K562 (cell line): ENCODE results near the gene FXYD4. TPM values are rescaled to one million over a fixed set of nuclear protein-coding genes. Genes with fewer than 3 reads are reported as not detected.
A peak's percentile ranks its signal among the peaks of the same experiment; 100 is the strongest.

Source experiments
- ATF3 ChIP-seq, 2 experiments: fragments of 450-650 bp in 1 of 2; sonication (generic) in 1 of 2; formaldehyde crosslinking in 1 of 2; IDR thresholded peaks in 1 of 2; conservative IDR thresholded peaks in 1 of 2; 2 replicates each; pipeline versions ENCODE4 v1.6.1 to v1.8.1; 2016 to 2023; ENCODE audit warnings: mild to moderate bottlenecking in 2 of 2, moderate library complexity in 2 of 2, inconsistent platforms in 1 of 2, missing genetic modification reagents in 1 of 2
- EHMT2 ChIP-seq: fragments of 450-650 bp; IDR thresholded peaks from 2 replicates; pipeline ENCODE4 v1.6.1; 2018; ENCODE audit warnings: antibody characterized with exemption
- ERF ChIP-seq: fragments of 450-650 bp; formaldehyde crosslinking; IDR thresholded peaks from 2 replicates; pipeline ENCODE4 v1.4.0; 2020; ENCODE audit warnings: mild to moderate bottlenecking, mixed read lengths
- EWSR1 ChIP-seq: fragments of 450-650 bp; IDR thresholded peaks from 2 replicates; pipeline ENCODE4 v1.6.1; 2018; ENCODE audit warnings: borderline replicate concordance, mild to moderate bottlenecking, low read depth, moderate library complexity; ENCODE audit not compliant: partially characterized antibody
- FOXM1 ChIP-seq, 2 experiments: fragments of 450-650 bp in 1 of 2; sonication (generic) in 1 of 2; formaldehyde crosslinking in 1 of 2; IDR thresholded peaks; 2 replicates each; pipeline versions ENCODE4 v1.6.1 to v1.9.0; 2017 to 2022; ENCODE audit warnings: low read depth in 2 of 2, mild to moderate bottlenecking in 2 of 2, missing genetic modification reagents in 1 of 2, moderate library complexity in 1 of 2
- GTF2A2 ChIP-seq: IDR thresholded peaks from 2 replicates; pipeline ENCODE4 v1.6.1; 2016; ENCODE audit warnings: mild to moderate bottlenecking, missing genetic modification characterization, missing compliant biosample characterization
- GTF3C2 ChIP-seq: IDR thresholded peaks from 3 replicates; pipeline ENCODE4 v1.6.1; 2011; ENCODE audit warnings: borderline replicate concordance, mild to moderate bottlenecking, moderate library complexity; ENCODE audit not compliant: insufficient read length; ENCODE audit errors: extremely low read depth
- JUN ChIP-seq, 2 experiments: sonication (generic) in 1 of 2; formaldehyde crosslinking in 1 of 2; IDR thresholded peaks; 2 replicates each; pipeline versions ENCODE4 v1.6.1 to v1.8.0; 2012 to 2022; ENCODE audit warnings: borderline replicate concordance in 2 of 2, mild to moderate bottlenecking in 2 of 2, improper control_type of control experiment in 1 of 2, low read depth in 1 of 2, low read length in 1 of 2, missing genetic modification reagents in 1 of 2
- MAX ChIP-seq: sonication (generic); formaldehyde crosslinking; IDR thresholded peaks from 2 replicates; pipeline ENCODE4 v1.9.0; 2022; ENCODE audit warnings: mild to moderate bottlenecking, missing genetic modification reagents
- MAZ ChIP-seq, 2 experiments: fragments of 450-650 bp in 1 of 2; sonication (generic) in 1 of 2; formaldehyde crosslinking; IDR thresholded peaks in 1 of 2; conservative IDR thresholded peaks in 1 of 2; 2 replicates each; pipeline versions ENCODE4 v1.4.0 to v1.5.0; 2020; ENCODE audit warnings: mild to moderate bottlenecking in 1 of 2, missing genetic modification reagents in 1 of 2
- MTA2 ChIP-seq: fragments of 450-650 bp; IDR thresholded peaks from 2 replicates; pipeline ENCODE4 v1.6.1; 2016; ENCODE audit warnings: low read depth
- NR2C1 ChIP-seq, 2 experiments: fragments of 450-650 bp; IDR thresholded peaks; 2 replicates each; pipeline ENCODE4 v1.6.1; 2017; ENCODE audit warnings: mild to moderate bottlenecking in 2 of 2, antibody characterized with exemption in 1 of 2, inconsistent platforms in 1 of 2, missing compliant biosample characterization in 1 of 2, missing genetic modification characterization in 1 of 2
- PRMT5 ChIP-seq: sonication (generic); formaldehyde crosslinking; IDR thresholded peaks from 2 replicates; pipeline ENCODE4 v1.5.0; 2020; ENCODE audit warnings: missing genetic modification reagents
- SIRT6 ChIP-seq: IDR thresholded peaks from one replicate; pipeline ENCODE4 v1.6.1; 2012; ENCODE audit warnings: low read depth, mild to moderate bottlenecking, control low read depth, inconsistent platforms, low read length, moderate library complexity
- SREBF1 ChIP-seq: fragments of 150-350 bp; IDR thresholded peaks from 2 replicates; pipeline ENCODE4 v1.6.1; 2014; ENCODE audit warnings: antibody characterized with exemption, low read depth, low read length, borderline replicate concordance
- SUPT5H ChIP-seq: fragments of 450-650 bp; IDR thresholded peaks from 2 replicates; pipeline ENCODE4 v1.6.1; 2016
- ZNF263 ChIP-seq: sonication (generic); formaldehyde crosslinking; IDR thresholded peaks from 2 replicates; pipeline ENCODE4 v1.8.0; 2022; ENCODE audit warnings: mild to moderate bottlenecking, missing genetic modification reagents, borderline replicate concordance
- ZNF445 ChIP-seq: fragments of 250-450 bp; sonication (Bioruptor Pico); IDR thresholded peaks from 2 replicates; pipeline ENCODE4 v1.4.0; 2020; ENCODE audit warnings: low read depth, mild to moderate bottlenecking, moderate library complexity
- ZNF449 ChIP-seq: fragments of 250-450 bp; sonication (Bioruptor Pico); IDR thresholded peaks from 2 replicates; pipeline ENCODE4 v1.8.0; 2022; ENCODE audit warnings: moderate library complexity, mild to moderate bottlenecking, inconsistent platforms
- ZNF696 ChIP-seq: fragments of 250-450 bp; sonication (Bioruptor Pico); conservative IDR thresholded peaks from 2 replicates; pipeline ENCODE4 v1.4.0; 2020; ENCODE audit warnings: mild to moderate bottlenecking, moderate library complexity
- polyA plus RNA-seq, 8 experiments: library from polyadenylated mRNA; depleted of rRNA in 4 of 8; stranded (reverse) in 5 of 8; unstranded in 3 of 8; fragments of >200 nt; fragmentation: Nextera tagmentation in 2 of 8; fragmentation: Illumina TruSeq in 1 of 8; extraction: Ambion mirVana in 2 of 8; extraction: Trizol in 1 of 8; gene quantifications; 2 replicates each; pipeline versions ENCODE4 v1.2.1 to v1.2.3, GENCODE V29; 2011 to 2014; ENCODE audit warnings: inconsistent platforms in 1 of 8, missing spikeins in 1 of 8
- total RNA-seq, 7 experiments: library from RNA; depleted of rRNA in 6 of 7; stranded (reverse); fragments of >200 nt in 6 of 7; fragmentation: Illumina TruSeq in 2 of 7; extraction: Trizol in 2 of 7; gene quantifications; 2 replicates each; pipeline versions ENCODE4 v1.2.1 to v1.2.3, GENCODE V29; 2011 to 2021; ENCODE audit warnings: low replicate concordance in 1 of 7

Gene FXYD4
- total and polyA plus RNA-seq, 9 of the 15 experiments (the other 6 are each of a cell fraction or from before 2014, with no cell fraction given) = not detected

DNA sequence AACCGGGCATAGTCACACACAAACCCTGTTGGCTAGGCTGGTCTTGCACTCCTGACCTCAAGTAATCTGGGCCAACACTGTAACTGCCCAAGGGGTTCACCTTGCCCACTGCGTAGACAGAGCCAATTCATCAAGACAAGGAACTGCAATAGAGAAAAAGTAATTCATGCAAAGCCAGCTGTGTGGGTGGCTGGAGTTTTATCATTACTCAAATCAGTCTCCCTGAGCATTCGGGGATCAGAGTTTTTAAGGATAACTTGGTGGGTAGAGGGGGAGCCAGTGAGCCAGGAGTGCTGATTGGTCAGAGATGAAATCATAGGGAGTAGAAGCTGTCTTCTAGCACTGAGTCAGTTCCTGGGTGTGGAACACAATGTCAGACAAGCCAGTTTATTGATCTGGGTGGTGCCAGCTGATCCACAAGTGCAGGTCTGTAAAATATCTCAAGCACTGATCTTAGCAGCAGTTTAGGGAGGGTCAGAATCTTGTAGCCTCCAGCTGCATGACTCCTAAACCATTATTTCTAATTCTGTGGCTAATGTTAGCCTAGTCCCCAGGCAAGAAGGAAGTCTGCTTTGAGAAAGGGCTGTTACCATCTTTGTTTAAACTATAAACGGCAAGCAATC is 15.6 kb upstream of the FXYD4 start (continued):
- TF ChIP-seq GTF3C2 = no peak
- no peak for TF ChIP-seq SUPT5H
- TF ChIP-seq ERF (CRISPR knock-in tag) = no peak
- TF ChIP-seq EHMT2 = no peak
- TF ChIP-seq SREBF1 = no peak
- TF ChIP-seq MTA2 = no peak
- TF ChIP-seq ZNF696 (CRISPR knock-in tag) = no peak
- peak; percentile 33; the same call in 1 of the 2 replicates for TF ChIP-seq ATF3 (IDR thresholded peaks at IDR 0.05)
- TF ChIP-seq ATF3 (CRISPR knock-in tag; conservative IDR thresholded peaks at IDR 0.05) = no peak
- no peak for TF ChIP-seq EWSR1
- no peak for TF ChIP-seq PRMT5
- no peak for TF ChIP-seq SIRT6
- no peak for TF ChIP-seq ZNF449 (CRISPR knock-in tag)
- TF ChIP-seq GTF2A2 (tag) = no peak
- TF ChIP-seq FOXM1 (IDR thresholded peaks at IDR 0.05; ENCODE audit: low read depth) = no peak
- no peak for TF ChIP-seq FOXM1 (CRISPR knock-in tag; IDR thresholded peaks at IDR 0.05; ENCODE audit: low read depth)
- 0 out of 4 replicates have a peak, but pooled peaks of 1 of the 2 experiments have one; percentile 24 for TF ChIP-seq MAZ (CRISPR knock-in tag; conservative IDR thresholded peaks at IDR 0.05 in 1 of 2, IDR thresholded peaks at IDR 0.05 in 1 of 2)
- no peak for TF ChIP-seq MAX (CRISPR knock-in tag)
- TF ChIP-seq NR2C1 (IDR thresholded peaks at IDR 0.05) = no peak
- TF ChIP-seq NR2C1 (tag; IDR thresholded peaks at IDR 0.05) = 0 out of 2 replicates have a peak, but pooled peaks have one; percentile 12
- TF ChIP-seq ZNF263 = no peak
- TF ChIP-seq ZNF445 = no peak
- peak; percentile 9; the same call in 1 of the 2 replicates for TF ChIP-seq JUN (IDR thresholded peaks at IDR 0.05; ENCODE audit: borderline replicate concordance, low read depth, low read length)
- no peak for TF ChIP-seq JUN (CRISPR knock-in tag; IDR thresholded peaks at IDR 0.05; ENCODE audit: borderline replicate concordance)
